ENCODE data around the gene RNF150.
"Not testable (repeated sequence)": the region's sequence is repeated elsewhere in the genome, so short reads cannot be mapped to it uniquely, and the experiment has no call there.

The RNF150 gene

DNA sequence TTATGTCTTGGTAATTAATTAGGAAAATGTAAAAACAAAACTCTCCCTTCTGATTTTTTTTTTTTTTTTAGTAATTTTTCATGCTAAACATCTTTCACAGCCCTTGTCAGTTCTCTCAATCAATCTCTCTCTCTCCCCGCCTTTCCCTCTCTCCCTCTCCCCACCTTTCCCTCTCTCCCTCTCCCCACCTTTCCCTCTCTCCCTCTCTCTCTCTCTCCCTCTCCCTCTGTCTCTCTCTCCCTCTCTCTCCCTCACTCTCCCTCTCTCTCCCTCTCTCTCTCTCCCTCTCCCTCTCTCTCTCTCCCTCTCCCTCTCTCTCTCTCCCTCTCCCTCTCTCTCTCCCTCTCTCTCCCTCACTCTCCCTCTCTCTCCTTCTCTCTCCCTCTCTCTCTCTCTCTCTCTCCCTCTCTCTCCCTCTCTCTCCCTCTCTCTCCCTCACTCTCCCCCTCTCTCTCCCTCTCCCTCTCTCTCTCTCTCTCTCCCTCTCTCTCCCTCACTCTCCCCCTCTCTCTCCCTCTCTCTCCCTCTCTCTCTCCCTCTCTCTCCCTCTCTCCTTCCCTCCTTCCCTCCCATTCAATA is 322.6 kb downstream of the RNF150 start:
- not testable (repeated sequence) for DNase-seq

All from activated gamma-delta T cell (primary cell).